A673 (cell line): ENCODE results near the gene ESPL1.

ENCODE experiments used
- EZH2 ChIP-seq: fragments of 200-600 bp; sonication (generic); IDR thresholded peaks from 2 replicates; pipeline ENCODE4 v1.6.1; 2017; ENCODE audit warnings: borderline replicate concordance, low read depth, mild to moderate bottlenecking, mixed read lengths, antibody characterized with exemption, low read length; ENCODE audit not compliant: poor library complexity, severe bottlenecking
- TF ChIP-seq, protein P1 (sequence below): fragments of 300-800, 200-600 bp; sonication (generic); conservative IDR thresholded peaks from 2 replicates; pipeline ENCODE4 v1.5.1; 2017; ENCODE audit warnings: low read depth, mild to moderate bottlenecking, antibody characterized with exemption, low read length, moderate library complexity, mixed read lengths

DNA sequence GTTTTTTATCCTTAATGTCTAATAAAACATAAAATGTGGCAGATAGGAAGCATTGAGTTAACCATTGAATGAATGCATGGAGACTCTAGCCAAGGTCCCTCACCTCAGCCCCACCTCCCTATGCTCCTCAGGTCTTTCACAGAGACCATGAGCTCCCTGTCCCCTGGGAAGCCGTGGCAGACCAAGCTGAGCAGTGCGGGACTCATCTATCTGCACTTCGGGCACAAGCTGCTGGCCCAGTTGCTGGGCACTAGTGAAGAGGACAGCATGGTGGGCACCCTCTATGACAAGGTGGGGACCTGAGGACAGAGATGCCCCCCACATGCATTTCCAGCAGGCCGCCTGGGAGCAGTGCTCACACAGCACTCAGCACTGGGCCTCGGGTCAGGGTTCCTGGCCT lies 34.8 kb downstream of the ESPL1 start:
- TF ChIP-seq, protein P1, sequence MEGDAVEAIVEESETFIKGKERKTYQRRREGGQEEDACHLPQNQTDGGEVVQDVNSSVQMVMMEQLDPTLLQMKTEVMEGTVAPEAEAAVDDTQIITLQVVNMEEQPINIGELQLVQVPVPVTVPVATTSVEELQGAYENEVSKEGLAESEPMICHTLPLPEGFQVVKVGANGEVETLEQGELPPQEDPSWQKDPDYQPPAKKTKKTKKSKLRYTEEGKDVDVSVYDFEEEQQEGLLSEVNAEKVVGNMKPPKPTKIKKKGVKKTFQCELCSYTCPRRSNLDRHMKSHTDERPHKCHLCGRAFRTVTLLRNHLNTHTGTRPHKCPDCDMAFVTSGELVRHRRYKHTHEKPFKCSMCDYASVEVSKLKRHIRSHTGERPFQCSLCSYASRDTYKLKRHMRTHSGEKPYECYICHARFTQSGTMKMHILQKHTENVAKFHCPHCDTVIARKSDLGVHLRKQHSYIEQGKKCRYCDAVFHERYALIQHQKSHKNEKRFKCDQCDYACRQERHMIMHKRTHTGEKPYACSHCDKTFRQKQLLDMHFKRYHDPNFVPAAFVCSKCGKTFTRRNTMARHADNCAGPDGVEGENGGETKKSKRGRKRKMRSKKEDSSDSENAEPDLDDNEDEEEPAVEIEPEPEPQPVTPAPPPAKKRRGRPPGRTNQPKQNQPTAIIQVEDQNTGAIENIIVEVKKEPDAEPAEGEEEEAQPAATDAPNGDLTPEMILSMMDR = no peak
- TF ChIP-seq EZH2 = no peak
